ENCODE measurements around the gene CATSPER4.
A peak's percentile ranks its signal among the peaks of the same experiment; 100 is the strongest.

Gene CATSPER4

DNA sequence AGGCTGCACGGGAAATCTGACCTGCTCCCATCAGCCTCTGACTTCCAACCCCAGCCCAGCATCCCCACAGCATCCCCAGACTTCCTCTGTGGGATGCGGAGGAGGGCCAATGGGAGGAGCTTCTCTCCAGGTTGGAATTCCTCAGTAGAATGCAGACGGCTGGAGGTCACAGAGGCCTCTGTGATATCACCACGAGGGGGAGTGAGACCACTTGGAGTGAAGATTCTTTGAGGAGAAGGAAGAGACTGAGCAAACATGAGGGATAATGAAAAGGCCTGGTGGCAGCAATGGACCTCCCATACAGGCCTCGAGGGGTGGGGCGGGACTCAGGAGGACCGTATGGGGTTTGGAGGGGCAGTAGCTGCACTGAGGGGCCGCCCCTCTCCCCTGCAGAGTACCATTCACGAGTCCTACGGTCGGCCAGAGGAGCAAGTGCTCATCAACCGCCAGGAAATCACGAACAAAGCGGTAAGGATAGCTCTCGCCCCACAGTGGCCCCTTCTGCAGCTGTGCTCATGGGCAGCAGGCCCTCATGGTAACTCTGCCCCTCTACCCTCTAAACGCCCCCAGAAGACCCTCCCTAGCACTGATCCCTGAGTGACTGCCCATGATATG, at the start of gene CATSPER4:
TSS of gene CATSPER4 (plus strand) at position 230 of the 615 bp plus-strand sequence. CDS start at position 256, 26 bp downstream.
- DNase-seq, result no peak

DNA sequence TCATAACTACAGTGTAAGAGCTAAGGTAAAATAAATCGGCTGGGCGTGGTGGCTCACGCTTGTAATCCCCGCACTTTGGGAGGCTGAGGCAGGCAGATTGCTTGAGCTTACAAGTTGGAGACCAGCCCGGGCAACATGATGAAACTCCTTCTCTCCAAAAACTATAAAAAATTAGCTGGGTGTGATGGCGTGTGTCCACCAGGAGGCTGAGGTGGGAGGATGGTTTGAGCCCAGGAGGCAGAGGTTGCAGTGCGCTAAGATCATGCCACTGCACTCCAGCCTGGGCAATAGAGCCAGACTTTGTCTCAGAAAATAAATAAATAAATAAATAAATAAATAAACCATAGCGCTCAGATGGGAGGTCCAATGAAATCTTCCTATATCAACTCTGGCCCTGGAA, 48.2 kb upstream of the CATSPER4 start:
- no peak for DNase-seq

DNA sequence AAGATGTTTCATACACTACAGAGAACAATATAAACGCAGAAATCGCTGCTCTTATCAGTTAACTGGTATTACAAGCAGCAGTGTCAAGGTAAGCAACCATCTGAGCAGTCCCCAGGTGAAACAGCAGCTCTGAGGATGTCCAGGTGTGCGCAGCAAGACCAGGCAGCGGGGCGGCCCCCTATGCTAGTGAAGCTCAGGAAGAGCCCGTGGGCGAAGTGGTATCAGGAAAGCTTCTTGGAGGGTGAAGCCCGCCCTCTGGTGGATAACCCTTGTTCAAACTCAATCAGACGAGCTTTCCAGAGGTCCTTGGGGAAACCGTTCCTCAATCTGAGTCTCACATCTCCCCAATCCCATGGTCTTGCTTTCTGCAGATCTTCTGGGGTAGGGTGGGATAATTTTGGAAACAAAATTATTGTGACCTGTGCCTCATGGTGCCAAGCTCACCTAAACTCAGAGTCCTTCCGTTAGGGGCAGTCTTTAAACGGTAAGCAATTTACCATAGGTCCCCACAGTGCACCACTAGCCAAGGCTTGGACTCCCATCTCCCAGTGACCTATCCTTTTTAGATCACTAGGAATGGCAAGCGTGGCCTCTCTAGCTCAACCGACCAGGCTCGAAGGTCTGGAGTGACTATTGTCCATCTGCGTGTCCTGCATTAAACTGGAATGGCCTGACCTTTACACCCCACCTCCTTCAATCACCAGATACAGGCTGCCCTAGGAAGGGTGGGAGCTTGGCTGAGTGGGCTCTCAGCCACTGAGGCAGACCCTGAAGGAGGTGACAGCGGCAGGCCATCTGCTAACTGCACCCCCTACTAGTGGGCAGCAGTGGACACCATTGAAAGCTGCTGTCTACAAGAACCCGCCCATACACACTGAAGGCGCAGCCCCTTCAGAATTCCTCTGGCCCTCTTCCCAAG, 45.1 kb upstream of the CATSPER4 start:
- peak; percentile 63 for DNase-seq

DNA sequence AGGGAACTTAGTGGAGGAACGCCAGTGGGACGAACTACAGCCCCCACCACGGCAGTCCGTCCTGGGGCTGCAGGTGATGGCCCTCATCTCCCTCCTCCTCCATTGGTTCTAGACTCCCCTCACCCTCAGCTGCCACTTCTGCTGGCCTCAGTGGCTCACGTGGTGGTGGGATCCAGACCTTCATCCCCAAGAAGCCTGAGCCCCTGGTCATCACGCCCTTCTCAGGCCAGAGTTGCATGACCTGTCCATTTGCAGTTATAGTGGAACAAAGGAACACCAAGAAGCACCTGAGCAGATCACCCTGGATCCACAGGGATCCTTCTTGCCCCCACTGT, 44.5 kb upstream of the CATSPER4 start:
- no peak for DNase-seq

DNA sequence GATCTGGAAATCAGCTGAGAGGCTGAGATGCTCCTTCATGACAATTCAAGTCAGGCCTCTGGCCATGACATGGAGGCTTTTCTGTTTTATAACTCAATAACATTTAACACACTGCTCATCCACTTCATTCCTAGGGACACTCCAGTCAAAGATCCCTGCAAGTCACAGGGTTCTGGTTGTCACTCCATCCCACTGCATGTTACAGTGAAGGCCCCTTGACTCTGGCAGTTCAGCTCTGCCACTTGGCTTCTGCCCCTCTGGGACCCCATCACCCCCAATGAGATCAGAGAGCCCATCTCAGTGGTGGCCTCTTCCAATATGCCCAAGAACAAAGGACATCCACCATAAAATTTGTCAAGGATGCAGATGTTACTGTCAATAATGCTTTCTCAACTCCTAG, 41.5 kb upstream of the CATSPER4 start:
- no peak for DNase-seq

DNA sequence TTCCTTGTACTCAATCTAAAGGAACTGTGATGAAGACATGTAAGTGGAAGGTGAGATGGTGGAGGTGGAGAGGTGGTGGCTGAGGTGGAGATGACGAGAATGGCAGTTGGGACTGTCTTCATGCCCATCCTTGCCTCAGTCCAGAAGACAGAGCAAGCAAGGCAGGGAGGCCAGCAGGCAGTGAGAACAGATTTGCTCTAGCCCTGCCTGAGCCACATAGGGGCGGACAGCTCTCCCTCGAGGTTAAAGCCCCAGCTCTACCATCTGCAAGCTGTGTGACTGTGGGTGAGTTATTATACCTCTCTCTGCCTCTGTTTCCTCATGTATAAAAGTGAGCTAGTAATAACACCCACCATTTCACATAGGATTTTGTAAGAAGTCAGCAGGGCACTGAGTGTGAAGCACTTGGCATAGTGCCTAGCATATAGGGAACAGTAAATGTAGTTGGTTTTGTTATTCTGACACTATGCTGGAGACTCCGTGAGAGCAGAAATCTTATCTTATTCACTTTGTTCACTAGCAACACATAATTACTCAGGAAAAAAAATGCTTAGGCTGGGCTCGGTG, 36.4 kb upstream of the CATSPER4 start:
- DNase-seq, result no peak

DNA sequence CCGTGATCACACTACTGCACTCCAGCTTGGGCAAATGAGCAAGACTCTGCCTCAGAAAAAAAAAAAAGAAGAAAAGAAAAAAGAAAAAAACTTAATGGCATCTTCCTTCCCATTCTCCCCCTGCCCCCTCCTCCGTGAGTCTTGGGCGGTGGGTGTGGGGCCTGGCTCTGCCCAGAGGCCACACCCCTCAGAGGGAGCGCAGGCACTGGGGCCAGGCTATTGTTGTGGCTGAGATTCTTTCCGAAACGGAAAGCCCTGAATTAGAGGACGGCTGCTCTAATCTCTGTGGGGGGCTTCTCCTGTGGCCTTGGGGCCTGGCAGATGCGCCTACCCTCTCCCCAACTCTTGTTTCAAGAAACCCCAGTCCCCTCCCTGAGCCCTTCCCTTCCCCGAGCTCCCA, 35.7 kb upstream of the CATSPER4 start:
- DNase-seq, result no peak

DNA sequence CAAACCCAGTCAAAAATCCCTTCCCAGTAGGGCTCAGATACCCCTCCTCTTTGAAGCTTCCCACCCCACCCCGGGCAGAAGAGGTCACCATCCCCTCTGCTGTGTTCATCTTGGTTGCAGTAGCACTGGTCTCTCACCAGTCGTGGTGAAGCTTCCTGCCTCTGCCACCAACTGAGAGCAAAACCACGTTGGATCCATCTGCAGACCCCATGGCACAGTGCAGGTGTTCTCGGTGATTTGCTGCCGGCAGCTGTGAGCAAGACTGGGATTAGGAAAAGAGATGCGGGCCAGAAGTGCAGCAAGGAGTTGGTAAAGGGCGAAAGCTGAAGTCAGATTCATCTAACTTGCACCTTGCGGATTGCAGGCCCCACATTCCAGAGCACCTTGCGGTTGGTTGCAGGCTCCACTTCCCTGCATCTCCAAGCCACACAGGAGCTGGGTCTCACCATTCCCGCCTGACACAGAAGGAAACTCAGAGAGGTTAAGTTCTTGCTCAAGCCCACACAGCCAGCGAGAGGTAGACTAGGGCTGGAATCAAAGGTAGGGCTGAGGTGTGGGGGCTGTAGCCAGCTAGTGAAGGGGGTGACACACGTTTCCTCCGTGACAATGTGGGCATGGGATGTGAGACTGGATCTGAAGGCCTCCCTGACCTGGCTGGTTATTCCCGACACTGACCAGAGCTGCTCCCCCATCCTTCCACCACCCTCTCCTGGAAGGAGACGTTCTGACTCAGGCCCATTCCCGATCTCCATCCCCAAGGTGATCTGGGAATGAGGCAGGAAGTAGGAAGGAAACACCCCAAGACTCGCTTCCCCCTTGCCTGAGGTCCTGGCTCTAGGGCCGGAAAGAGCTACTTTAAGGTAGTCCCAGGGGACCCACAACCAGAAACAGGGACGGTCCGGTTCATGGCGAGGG, 34.8 kb upstream of the CATSPER4 start:
- no peak for DNase-seq

DNA sequence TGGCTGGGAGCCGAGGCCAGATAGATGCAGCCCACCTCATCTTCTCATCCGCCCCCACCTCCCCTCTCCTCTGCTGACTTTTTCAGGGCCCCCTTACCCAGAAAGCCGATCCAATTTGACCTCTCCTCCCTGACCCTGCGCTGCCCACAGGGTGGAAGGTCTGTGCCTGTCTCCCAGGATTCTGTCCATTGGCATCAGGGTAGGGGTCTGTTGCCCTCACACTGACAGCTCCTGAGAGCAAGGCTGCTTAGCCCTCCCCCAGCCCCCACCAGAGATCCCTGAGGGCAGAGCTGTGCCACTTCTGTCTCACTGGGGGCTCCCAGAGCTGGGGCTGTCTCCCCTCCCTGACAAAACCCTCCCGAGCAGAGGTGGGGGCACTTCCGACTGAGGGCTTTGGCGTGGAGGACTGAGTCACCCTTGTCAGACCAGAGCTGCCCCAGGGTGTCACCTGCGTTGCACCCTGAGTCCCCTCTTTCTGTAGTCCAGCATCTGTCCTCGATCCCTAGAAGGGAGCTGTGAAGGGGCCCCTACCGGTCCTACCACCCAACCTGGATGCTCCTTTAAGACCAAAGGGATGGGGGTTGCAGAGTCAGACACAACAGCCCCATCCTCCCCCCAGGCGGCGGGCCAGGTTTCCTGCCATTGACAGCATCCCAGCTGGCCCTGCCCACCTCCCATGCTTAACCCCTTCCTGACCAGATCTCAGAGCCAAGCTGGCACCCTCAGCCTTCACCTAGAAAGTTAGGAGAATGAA, 33.9 kb upstream of the CATSPER4 start:
- DNase-seq, result no peak

DNA sequence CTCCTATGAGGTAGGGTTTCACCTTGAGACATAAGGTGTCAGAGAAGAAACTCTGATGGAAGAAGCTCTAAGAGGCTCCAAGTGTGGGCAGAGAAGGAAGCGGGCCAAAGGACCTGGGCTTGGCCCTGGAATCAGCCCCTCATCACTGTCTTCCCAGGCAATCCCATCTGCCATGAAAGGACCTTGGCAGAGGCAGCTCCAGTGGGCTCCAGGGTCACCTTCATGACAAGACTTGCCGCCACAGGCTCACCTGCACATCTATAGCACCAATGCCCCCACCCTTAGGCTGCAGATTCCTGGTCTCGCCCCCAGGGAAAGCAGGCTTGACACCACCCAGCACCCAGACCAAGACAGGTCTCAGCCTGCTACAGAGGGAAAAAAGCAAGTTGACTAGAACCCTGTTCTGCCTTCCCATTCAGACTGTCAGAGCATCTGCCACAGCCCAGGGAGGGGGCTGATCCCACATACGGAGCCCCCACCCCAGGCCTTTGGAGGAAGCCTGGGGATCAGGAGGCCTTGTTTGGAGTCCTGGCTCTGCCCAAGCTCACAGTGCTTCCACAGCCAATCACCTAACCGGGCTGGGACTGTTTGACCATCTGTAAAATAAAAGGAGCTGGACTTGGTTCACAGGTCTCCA, 32.0 kb upstream of the CATSPER4 start:
- DNase-seq, result no peak

DNA sequence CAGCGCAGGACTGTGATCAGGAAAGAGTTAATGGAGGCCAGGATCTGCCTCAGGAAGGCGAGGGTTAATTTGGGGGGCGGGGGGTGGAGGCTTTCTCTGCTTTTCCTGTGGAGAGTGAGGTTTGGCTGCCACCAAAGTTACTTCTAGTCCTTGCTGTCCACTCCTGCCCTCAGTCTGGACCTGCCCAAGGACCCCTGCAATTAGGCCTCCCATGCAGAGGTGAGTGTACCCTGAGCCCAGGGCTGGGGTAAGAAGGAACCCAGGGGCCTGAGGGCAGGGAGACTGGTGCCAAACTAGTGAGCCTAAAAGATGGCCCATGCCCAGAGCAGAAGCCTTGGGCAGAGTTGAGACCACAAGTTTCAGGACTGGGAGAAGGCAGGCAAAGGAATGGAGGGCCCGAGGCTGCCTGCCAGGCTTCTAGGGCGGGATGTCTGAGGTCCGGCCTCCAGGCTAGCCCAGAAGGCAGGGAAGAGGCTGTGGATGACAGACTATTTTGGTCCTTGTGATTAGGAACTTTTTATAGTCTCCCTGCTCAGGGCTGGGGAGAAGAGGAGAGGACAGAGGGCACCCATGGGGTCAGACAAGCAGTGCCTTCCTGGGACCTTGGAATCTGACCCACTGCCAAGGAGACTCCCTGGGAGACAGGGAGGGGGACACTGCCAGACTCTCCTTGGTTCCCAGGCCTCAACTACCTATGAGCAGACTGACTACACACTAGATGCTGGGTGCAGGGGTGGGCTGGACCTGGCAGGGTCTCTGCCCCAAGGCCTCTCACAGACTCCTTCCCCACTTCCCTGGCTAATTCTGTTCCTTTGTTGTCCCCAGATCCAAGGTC, 31.3 kb upstream of the CATSPER4 start, which contains the start of gene FAM110D:
TSS of gene FAM110D (plus strand) at position 172 of the 835 bp plus-strand sequence. CDS start 2,213 bp downstream, outside the sequence.
- DNase-seq, result no peak

DNA sequence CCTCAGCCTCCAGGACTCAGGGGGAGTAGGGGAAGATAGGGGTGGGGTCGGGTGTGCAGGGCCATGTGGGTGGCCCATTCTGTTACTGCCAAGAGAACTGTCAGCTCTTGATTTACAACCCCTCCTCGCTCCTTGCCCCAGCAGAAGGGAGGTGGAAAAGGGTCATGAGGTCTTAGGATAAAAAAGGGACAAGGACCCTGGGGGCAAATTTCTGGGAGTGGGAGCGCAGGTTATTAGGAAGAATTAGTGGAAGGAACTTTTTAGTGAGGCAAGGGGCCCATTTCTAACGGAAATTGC, 30.7 kb upstream of the CATSPER4 start:
- DNase-seq, result no peak

DNA sequence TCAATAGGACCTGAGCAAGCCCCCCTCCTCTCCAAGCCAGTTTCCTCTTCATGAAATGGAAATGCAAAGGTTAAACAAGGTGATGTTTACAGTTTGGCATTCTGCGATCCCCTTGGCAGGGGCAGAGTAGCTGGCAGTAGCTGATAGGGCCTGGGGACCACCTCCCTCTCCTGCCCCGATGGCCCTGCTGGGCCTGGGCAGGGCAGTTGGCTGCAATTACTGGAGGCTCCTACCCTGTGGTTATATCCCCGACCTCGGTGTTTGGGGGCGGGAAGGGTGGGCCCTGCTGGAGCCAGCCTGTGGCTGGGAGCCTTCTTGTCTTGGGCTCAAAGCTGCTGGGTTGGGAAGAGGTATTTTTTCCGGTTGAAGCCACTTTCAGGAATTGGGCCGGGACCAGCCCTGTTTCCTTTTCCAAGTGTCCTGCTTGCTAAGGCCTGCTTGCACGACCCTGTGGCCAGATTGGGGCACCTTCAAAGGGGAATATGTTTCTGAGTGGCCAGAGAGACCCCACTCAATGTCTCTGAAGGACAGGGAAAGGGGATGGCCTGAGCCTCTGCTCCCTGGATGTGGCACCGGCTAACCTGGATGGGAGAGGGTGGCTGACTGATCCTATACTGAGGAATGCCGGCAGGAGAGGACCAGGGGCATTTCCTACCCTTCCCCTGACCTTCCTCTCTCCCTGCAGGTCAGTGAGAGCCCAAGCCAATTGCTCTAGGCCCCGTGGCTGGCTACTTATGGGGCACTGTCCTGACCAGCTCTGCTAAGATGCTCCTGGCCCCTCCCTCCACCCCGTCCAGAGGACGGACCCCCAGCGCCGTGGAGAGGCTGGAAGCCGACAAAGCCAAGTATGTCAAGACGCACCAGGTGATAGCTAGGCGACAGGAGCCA, 29.6 kb upstream of the CATSPER4 start:
- DNase-seq, result peak; percentile 30

DNA sequence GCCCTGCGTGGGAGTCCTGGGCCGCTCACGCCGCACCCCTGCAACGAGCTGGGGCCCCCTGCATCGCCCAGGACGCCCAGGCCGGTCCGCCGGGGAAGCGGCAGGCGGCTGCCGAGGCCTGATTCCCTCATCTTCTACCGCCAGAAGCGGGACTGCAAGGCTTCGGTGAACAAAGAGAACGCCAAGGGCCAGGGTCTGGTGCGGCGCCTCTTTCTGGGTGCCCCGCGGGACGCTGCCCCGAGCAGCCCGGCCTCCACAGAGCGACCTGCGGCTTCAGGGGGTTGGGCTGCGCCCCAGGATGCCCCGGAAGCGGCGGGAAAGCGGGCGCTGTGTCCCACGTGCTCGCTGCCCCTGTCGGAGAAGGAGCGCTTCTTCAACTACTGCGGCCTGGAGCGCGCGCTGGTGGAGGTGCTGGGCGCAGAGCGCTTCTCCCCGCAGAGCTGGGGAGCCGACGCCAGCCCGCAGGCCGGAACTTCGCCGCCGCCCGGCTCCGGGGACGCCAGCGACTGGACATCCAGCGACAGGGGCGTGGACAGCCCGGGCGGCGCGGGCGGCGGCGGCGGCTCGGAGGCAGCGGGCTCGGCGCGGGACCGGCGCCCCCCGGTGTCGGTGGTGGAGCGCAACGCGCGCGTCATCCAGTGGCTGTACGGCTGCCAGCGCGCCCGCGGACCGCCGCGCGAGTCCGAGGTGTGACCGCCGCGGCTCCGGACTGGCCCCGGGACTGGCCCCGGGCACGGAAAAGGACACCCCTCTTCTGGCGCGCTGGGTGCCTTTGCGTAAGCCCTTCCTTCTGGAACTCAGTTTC, 28.8 kb upstream of the CATSPER4 start:
- peak; percentile 73 for DNase-seq

DNA sequence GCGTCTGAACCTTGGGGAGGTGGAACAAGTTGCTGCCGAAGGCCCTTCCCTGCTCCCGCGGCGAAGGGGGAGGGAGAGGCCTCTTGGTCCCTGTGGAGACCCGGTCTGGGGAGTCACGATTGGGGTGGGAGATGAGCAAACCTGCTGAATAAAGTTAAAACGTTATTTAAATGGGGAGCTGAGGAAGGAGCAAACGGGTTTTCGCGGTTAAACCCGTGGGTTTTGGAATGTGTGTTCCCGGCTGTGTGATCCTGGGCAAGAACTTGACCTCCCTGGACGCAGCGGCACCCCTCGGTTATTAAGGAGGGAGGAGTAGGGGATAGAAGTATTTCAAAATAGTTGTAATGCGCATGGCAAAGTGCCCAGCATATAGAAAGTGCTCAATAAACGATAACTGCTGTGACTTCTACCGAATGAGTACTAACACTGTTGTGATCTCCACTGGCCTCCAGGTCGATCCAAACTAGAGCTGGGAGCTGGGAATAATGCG, 28.1 kb upstream of the CATSPER4 start:
- DNase-seq, result no peak

DNA sequence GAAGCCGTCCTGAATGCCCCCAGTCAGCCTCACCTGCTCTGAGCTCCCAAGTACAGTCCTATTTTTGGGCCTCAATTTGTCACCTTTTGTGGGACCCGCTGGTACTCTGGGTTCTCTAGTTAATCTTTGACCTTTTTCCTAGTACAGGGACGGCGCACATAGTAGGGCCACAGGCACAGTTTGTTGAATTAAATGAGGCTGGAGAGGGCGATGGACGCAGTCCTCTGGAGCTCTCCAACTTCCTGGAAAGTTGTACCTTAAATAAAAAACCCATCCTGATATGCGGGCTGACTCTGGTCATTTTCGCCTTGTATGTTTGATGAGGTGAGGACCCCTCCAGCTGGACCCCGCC, 26.7 kb upstream of the CATSPER4 start:
- DNase-seq, result no peak

DNA sequence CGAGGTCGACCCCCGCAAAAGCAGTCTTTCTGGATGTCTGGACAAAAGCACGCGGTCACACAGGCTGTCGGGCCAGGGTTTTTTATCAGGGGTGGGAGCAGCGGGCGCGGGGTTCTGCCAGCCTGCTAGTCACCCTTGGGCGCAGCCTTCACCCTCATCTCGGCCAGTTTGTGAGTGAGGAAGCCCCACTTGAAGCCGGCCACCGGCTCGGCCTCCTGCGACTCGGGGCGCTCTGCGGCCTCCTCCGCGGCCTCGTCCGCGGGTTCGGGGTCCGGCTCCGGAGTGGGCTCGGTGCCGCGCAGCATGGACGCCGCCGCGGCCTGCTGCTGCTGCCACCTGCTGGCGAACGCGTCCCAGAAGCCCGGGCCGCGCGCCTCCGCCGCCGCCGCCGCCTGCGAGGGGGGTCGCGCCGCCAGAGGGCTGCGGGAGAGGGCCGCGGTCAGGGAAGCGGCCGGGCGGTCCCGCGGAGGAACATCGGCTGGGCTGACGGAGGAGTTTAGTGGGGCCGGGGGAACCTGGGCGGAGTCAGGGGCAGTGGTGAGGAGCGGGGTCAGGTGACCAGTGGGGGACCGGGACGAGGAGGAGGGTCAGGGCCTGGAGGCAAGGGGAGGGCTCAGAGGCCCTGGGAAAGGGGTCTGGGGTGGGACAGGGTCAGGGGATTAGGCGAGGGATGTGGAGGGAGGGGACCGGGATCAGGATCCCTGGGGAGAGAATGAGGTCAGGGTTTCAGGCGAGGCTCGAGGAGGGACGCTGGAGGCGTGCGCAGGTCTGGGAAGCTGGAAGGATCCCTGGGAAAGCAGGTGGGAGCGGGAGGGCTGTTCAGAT, 26.2 kb upstream of the CATSPER4 start:
- DNase-seq, result no peak
